Activated naive CD4-positive, alpha-beta T cell treated with anti-CD3 and anti-CD28 coated beads for 36 hours (primary cell): ENCODE measurements around the gene MAP4K4. TPM values are rescaled to one million over a fixed set of nuclear protein-coding genes. Genes with fewer than 3 reads are reported as not detected.

Experiments
- CTCF ChIA-PET: fragments of 350-600 bp; sonication (Branson Sonifier 250); formaldehyde crosslinking; loops from one replicate; lab custom pipeline; 2021; ENCODE audit warnings: antibody characterized with exemption; lab: Charles Lee
- DNase-seq: peaks from one replicate; pipeline ENCODE4 v3.0.0-alpha.2; 2020
- H3K27ac Mint-ChIP-seq: one replicate; pipeline ENCODE4 v1.8.0; 2021; ENCODE audit warnings: mild to moderate bottlenecking, mixed read lengths
- H3K27me3 Mint-ChIP-seq: one replicate; pipeline ENCODE4 v1.8.0; 2021; ENCODE audit warnings: low read depth, mixed read lengths
- H3K36me3 Mint-ChIP-seq: one replicate; pipeline ENCODE4 v1.8.0; 2021; ENCODE audit warnings: low read depth, mixed read lengths
- H3K4me1 Mint-ChIP-seq: one replicate; pipeline ENCODE4 v1.8.0; 2021; ENCODE audit warnings: low read depth, mixed read lengths
- H3K4me3 Mint-ChIP-seq: one replicate; pipeline ENCODE4 v1.8.0; 2021; ENCODE audit warnings: mild to moderate bottlenecking, moderate library complexity, mixed read lengths
- H3K9me3 Mint-ChIP-seq: one replicate; pipeline ENCODE4 v1.8.0; 2021; ENCODE audit warnings: mixed read lengths
- intact Hi-C: fragments of 100-400 bp; cut with micrococcal nuclease; formaldehyde crosslinking; loops from one replicate; pipeline ENCODE4 v1.15.1; 2023
- total RNA-seq, 2 experiments: library from RNA; stranded (reverse); gene quantifications; one replicate each; pipeline ENCODE4 v1.2.3, GENCODE V29; 2021

MAP4K4 gene
- total RNA-seq, 2 experiments from 2014 or later, result 126 to 131 TPM

GRCh38 chr2:101828257-101828656 is 130.8 kb downstream of the MAP4K4 start:
- peaks cover 46% of the 10 kb centered on the region for H3K36me3 Mint-ChIP-seq
- CTCF ChIA-PET, result interaction anchor here (0.6 to 3.4 kb wide), 15 partner anchors 14 to 525 kb away, joined by 3 to 15 read pairs (median 3); no protein-coding TSS in a partner anchor
- no peak overlapping the region for H3K27ac Mint-ChIP-seq
- no peaks in the 10 kb centered on the region for H3K9me3 Mint-ChIP-seq
- peaks cover 70% of the 10 kb centered on the region for H3K4me1 Mint-ChIP-seq
- H3K27me3 Mint-ChIP-seq, result no peaks in the 10 kb centered on the region
- DNase-seq, result peak; percentile 47
- intact Hi-C loops, result loop anchor here (2.0 to 5.0 kb wide), 2 partner anchors 177 to 576 kb away; partner anchors contain the start of gene CNOT11
- H3K4me3 Mint-ChIP-seq, result no peak overlapping the region

GRCh38 chr2:101828673-101829334 is 131.3 kb downstream of the MAP4K4 start:
- DNase-seq, result no peak
- peaks cover 46% of the 10 kb centered on the region for H3K36me3 Mint-ChIP-seq
- H3K4me1 Mint-ChIP-seq, result peaks cover 65% of the 10 kb centered on the region
- H3K27me3 Mint-ChIP-seq, result no peaks in the 10 kb centered on the region
- no peak overlapping the region for H3K4me3 Mint-ChIP-seq
- intact Hi-C loops, result loop anchor here (2.0 to 5.0 kb wide), 2 partner anchors 178 to 577 kb away; partner anchors contain the start of gene CNOT11
- H3K27ac Mint-ChIP-seq, result peak overlapping the region; percentile 87
- no peaks in the 10 kb centered on the region for H3K9me3 Mint-ChIP-seq
- CTCF ChIA-PET, result interaction anchor here (0.6 to 4.3 kb wide), 13 partner anchors 18 to 526 kb away, joined by 3 to 38 read pairs (median 4); no protein-coding TSS in a partner anchor

- no peaks in the 10 kb centered on the region for H3K9me3 Mint-ChIP-seq
- no peak overlapping the region for H3K4me3 Mint-ChIP-seq
- intact Hi-C loops, result loop anchor here (2.0 to 5.0 kb wide), 2 partner anchors 179 to 577 kb away; partner anchors contain the start of gene CNOT11
- peak; percentile 33 for DNase-seq
- peaks cover 49% of the 10 kb centered on the region for H3K36me3 Mint-ChIP-seq
- peaks cover 63% of the 10 kb centered on the region for H3K4me1 Mint-ChIP-seq
- H3K27me3 Mint-ChIP-seq, result no peaks in the 10 kb centered on the region
- H3K27ac Mint-ChIP-seq, result peak overlapping the region; percentile 87
- CTCF ChIA-PET, result interaction anchor here (0.5 to 4.3 kb wide), 9 partner anchors 11 to 412 kb away, joined by 3 to 38 read pairs (median 6); no protein-coding TSS in a partner anchor
Measured at GRCh38 chr2:101829429-101829828, 131.9 kb downstream of the MAP4K4 start.

DNA sequence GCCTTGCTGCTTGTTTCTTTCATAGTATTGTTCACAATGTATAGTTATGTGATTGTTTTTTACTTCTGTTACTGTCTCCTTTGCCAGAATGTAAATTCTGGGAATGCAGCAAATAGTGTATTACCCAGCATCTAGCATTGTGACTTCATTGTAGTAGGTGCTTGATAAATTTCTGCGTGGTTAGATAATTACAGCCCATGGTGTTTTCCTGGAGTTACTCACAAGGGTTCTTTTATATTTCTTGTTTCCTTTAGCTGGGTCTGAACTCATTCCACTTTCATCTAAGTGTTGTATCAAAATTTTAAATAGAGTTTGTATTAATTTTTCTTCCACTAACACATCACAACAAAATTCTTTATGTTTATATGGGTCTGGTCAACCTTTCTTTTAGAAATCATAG is 132.6 kb downstream of the MAP4K4 start:
- peaks cover 53% of the 10 kb centered on the region for H3K36me3 Mint-ChIP-seq
- no peak for DNase-seq
- no peaks in the 10 kb centered on the region for H3K9me3 Mint-ChIP-seq
- intact Hi-C loops, result loop anchor here (1.0 to 5.0 kb wide), 12 partner anchors 24 to 498 kb away; partner anchors contain the start of gene RFX8
- peak overlapping the region; percentile 87 for H3K27ac Mint-ChIP-seq
- CTCF ChIA-PET, result interaction anchor here (0.5 to 4.3 kb wide), 17 partner anchors 8 to 412 kb away, joined by 3 to 38 read pairs (median 5); no protein-coding TSS in a partner anchor
- H3K4me1 Mint-ChIP-seq, result peaks cover 63% of the 10 kb centered on the region
- no peak overlapping the region for H3K4me3 Mint-ChIP-seq
- no peaks in the 10 kb centered on the region for H3K27me3 Mint-ChIP-seq

GRCh38 chr2:101830555-101830954 is 133.0 kb downstream of the MAP4K4 start:
- Mint-ChIP-seq H3K4me3 (no peak overlapping the region), H3K4me1 (peaks cover 61% of the 10 kb centered on the region), H3K36me3 (peaks cover 54% of the 10 kb centered on the region), H3K27ac (peak overlapping the region; percentile 87), H3K27me3 (no peaks in the 10 kb centered on the region), H3K9me3 (no peaks in the 10 kb centered on the region)
- DNase-seq, result peak; percentile 74
- CTCF ChIA-PET, result interaction anchor here (0.7 to 4.3 kb wide), 24 partner anchors 9 to 413 kb away, joined by 3 to 38 read pairs (median 4); no protein-coding TSS in a partner anchor
- intact Hi-C loops, result loop anchor here (1.0 to 5.0 kb wide), 12 partner anchors 24 to 498 kb away; partner anchors contain the start of gene RFX8

DNA sequence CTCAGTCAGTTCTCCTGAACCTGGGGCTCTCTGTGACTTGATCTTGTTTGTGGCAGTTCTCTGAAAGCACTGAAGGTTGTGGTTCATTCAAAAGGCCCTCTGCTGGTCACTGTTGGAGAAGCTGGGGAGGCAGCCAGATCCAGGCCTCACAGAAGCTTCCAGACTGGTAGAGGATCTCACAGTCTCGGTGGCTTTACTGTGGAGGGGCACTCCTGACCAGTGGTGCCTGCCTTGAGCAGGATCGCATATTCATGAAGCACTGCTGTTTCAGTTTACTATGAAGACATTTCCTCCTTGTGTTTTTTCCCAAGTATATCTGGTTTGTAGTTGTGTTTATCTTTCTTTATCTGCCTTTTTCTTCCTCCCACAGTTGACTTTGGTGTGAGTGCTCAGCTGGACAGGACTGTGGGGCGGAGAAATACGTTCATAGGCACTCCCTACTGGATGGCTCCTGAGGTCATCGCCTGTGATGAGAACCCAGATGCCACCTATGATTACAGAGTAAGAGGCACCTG is 133.9 kb downstream of the MAP4K4 start:
- Mint-ChIP-seq H3K9me3 (no peaks in the 10 kb centered on the region), H3K4me3 (peak overlapping the region; percentile 7)
- intact Hi-C loops, result loop anchor here (2.0 to 5.0 kb wide), 4 partner anchors 209 to 499 kb away; partner anchors contain the start of gene RFX8

DNA sequence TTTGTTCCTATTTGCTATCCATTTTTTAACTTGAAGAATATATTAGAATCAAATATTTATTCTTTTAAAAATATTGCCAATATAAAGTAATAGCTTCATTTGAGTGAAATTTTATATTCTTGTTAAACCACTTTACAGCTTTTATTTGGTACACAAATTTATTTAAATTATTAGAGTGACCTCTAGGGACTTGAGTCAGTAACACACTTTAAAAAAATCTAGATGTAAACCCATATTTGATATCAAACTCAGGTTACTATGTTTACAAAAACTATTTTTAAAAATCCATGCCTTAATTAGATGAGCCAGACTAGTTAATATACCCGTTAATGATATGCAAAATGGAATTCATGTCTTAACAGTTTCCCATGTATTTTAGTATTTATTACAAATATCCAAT is 134.6 kb downstream of the MAP4K4 start:
- Mint-ChIP-seq H3K27ac (no peak overlapping the region), H3K36me3 (peaks cover 54% of the 10 kb centered on the region), H3K9me3 (no peaks in the 10 kb centered on the region), H3K4me1 (peaks cover 48% of the 10 kb centered on the region), H3K27me3 (no peaks in the 10 kb centered on the region), H3K4me3 (no peak overlapping the region)
- DNase-seq, result no peak
- intact Hi-C loops, result loop anchor here (5.0 kb wide), 2 partner anchors 315 to 500 kb away; no protein-coding TSS in a partner anchor
- CTCF ChIA-PET, result interaction anchor here (0.6 to 4.3 kb wide), 21 partner anchors 10 to 482 kb away, joined by 3 to 38 read pairs (median 4); no protein-coding TSS in a partner anchor

More for the DNA sequence above, 133.9 kb downstream of the MAP4K4 start:
- DNase-seq, result peak; percentile 76
- H3K4me1 Mint-ChIP-seq, result peaks cover 55% of the 10 kb centered on the region
- CTCF ChIA-PET, result interaction anchor here (0.6 to 4.3 kb wide), 33 partner anchors 8 to 495 kb away, joined by 3 to 38 read pairs (median 4); no protein-coding TSS in a partner anchor
- H3K36me3 Mint-ChIP-seq, result peaks cover 57% of the 10 kb centered on the region
- H3K27me3 Mint-ChIP-seq, result no peaks in the 10 kb centered on the region
- H3K27ac Mint-ChIP-seq, result peak overlapping the region; percentile 87

- intact Hi-C loops, result loop anchor here (5.0 kb wide), 2 partner anchors 317 to 502 kb away; no protein-coding TSS in a partner anchor
- peaks cover 31% of the 10 kb centered on the region for H3K4me1 Mint-ChIP-seq
- no peak overlapping the region for H3K27ac Mint-ChIP-seq
- peaks cover 49% of the 10 kb centered on the region for H3K36me3 Mint-ChIP-seq
- no peaks in the 10 kb centered on the region for H3K9me3 Mint-ChIP-seq
- no peaks in the 10 kb centered on the region for H3K27me3 Mint-ChIP-seq
- no peak overlapping the region for H3K4me3 Mint-ChIP-seq
- DNase-seq, result no peak
- CTCF ChIA-PET, result interaction anchor here (1.4 to 2.5 kb wide), 4 partner anchors 10 to 492 kb away, joined by 4 to 6 read pairs (median 4); no protein-coding TSS in a partner anchor
Measured at GRCh38 chr2:101833890-101834523, 136.5 kb downstream of the MAP4K4 start.

GRCh38 chr2:101837354-101837753 is 139.8 kb downstream of the MAP4K4 start:
- Mint-ChIP-seq H3K27me3 (no peaks in the 10 kb centered on the region), H3K9me3 (no peaks in the 10 kb centered on the region), H3K36me3 (peaks cover 44% of the 10 kb centered on the region), H3K27ac (no peak overlapping the region), H3K4me3 (no peak overlapping the region), H3K4me1 (peaks cover 26% of the 10 kb centered on the region)
- no peak for DNase-seq
- intact Hi-C loops, result no loop called here
- CTCF ChIA-PET, result interaction anchor here (0.8 kb wide), 1 partner anchor 418 kb away, joined by 3 read pairs; no protein-coding TSS in a partner anchor

GRCh38 chr2:101841679-101842327 is 144.3 kb downstream of the MAP4K4 start:
- no peak for DNase-seq
- Mint-ChIP-seq H3K9me3 (no peaks in the 10 kb centered on the region), H3K36me3 (peaks cover 49% of the 10 kb centered on the region), H3K4me1 (peaks cover 32% of the 10 kb centered on the region), H3K4me3 (no peak overlapping the region), H3K27ac (no peak overlapping the region), H3K27me3 (no peaks in the 10 kb centered on the region)
- intact Hi-C loops, result no loop called here
- CTCF ChIA-PET, result interaction anchor here (0.9 kb wide), 1 partner anchor 8 kb away, joined by 3 read pairs; no protein-coding TSS in a partner anchor

DNA sequence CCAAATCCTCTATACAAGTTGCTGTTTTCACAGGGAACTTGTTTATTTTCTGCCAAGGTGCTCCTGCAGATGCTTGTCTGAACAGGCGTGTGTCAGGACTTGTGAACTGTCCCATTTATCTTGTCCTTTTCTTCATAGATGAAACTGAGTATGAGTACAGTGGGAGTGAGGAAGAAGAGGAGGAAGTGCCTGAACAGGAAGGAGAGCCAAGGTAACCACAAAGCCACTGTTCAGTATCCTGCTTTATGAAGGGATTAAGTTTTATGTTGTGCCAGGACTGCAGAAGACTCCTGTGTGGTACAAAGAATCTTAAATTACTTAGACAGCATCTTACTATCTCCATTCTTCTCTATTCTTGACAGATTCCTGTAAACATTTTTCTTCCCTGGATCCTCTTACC is 145.0 kb downstream of the MAP4K4 start:
- intact Hi-C loops, result no loop called here
- CTCF ChIA-PET, result no interaction called here
- Mint-ChIP-seq H3K4me3 (no peak overlapping the region), H3K36me3 (peaks cover 43% of the 10 kb centered on the region), H3K4me1 (peaks cover 30% of the 10 kb centered on the region), H3K9me3 (no peaks in the 10 kb centered on the region), H3K27me3 (no peaks in the 10 kb centered on the region), H3K27ac (no peak overlapping the region)
- DNase-seq, result no peak
